NCI-H526 treated with DMSO at 0.1 percent for 48 hours (cell line): ENCODE data around the gene DPH1.

Experiments
- DNase-seq: peaks from one replicate; lab custom pipeline; 2025; lab: John Stamatoyannopoulos, UW

Gene DPH1

GRCh38 chr17:2062571-2063183 lies 32.7 kb downstream of the DPH1 start:
- DNase-seq = no peak

- no peak for DNase-seq
Observed at GRCh38 chr17:2063261-2064146, 33.6 kb downstream of the DPH1 start.

GRCh38 chr17:2064147-2064489 lies 34.2 kb downstream of the DPH1 start:
- DNase-seq = no peak

DNA sequence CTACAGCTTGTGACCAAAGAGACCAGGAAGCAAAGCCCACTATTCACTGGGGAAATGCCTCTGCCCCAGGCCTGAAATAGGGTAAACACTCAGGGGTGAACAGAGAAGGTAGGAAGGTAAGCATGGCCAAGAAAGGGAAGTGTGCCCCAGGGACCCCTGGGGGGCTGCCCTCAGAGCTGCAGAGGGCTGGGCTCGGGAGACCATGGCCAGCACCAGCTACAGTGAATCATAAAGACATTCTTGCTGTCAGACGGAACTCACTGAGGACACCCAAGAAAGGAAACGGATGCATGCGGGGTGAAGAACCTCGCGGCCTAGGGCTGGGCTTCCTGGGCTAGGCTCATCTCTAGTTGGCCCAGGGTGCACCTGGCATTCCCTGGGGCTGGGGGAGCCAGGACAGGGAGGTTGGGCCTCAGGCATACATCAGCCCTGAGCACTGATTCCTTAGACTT lies 34.6 kb downstream of the DPH1 start:
- no peak for DNase-seq

DNA sequence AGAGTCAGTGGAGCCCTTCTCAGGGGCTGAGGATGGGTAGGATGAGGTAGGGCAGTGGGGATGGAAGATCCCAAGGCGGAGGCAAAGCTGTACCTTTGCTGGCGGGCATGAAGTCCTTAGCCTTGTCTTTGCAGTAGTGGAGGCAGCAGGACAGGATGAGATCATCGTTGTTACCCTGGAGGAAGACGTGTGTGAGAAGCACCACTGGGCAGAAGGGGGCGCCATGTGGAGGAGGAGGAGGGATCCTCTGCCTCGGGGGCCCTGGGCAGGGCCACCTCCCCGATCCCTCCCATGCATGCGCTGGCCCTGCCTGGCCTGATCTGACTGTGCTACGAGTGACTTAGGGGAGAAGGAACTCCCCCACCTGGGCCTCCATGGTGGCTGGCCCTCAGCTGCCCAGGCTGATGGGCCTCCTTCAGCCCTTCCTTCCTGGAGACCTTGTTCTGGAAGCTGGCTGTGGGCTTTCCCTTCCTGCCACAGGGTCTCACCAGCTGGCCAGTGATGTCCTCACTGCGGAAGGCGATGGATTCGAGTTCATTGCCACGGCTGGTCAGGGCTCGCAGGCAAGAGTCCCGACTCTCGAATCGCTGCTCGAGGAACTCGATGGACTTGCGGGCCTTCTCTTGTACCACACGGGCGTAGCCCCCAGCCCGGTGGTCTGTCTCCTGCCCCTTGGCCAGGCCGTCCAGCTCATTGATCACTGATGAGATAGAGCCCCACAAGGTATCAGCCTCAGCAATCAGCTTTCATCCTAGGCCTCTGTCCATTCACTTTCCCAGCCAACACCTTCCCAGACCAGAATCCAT lies 35.2 kb downstream of the DPH1 start:
- no peak for DNase-seq

GRCh38 chr17:2065949-2066400 lies 36.0 kb downstream of the DPH1 start:
- DNase-seq = no peak

GRCh38 chr17:2067048-2067561 lies 37.2 kb downstream of the DPH1 start:
- DNase-seq = no peak

- DNase-seq = no peak
Observed at GRCh38 chr17:2067608-2068024, 37.7 kb downstream of the DPH1 start.

DNA sequence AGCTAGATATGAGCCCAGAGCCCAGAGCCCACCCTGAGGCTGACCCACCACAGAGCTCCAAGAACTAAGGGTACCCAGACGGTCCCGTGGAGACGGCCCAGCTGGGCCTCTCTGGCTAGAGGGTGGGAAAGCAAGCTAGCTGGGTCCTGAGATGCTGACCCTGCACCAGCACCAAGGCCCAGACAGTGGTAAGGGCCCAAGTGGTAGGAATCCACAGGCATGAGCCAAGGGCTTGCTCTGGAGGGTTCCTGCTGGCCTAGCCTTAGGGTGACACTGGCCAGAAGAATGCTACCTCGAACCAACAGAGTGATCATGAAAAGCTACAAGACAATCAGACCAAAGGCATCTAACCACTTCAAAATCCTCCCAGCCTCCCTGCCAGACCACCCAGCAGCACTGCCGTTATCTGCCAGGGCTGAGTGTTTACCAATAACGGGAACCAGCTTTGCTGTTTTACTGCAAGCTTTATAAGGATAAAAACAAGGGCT lies 38.1 kb downstream of the DPH1 start:
- DNase-seq = no peak

DNA sequence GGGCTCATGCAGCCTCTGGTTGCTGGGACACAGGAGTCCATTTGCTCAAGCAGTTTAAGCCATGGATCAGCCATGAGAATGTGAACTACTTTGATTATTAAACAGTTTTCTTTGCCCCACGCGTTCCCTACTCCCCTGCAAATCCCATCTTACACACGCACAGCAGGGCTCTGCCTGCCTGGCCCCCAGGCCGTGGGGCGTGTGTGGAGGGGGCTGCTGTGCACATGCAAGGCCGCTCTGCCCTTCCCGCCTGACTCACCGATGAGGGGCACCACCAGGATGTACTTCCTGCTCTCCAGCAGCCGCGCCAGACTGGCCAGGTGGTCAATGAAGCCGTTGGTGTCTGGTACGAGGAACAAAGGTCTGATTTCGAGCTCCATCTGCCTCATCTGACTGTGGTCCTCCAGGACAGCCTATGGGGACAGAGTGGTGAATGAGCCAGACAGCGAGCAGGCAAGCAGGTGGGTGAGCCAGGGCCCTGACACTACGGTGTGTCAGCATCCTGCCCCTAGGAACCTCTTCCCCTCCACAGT lies 38.6 kb downstream of the DPH1 start:
- peak; percentile 11 for DNase-seq

- DNase-seq = no peak
Observed at GRCh38 chr17:2070241-2071023, 40.5 kb downstream of the DPH1 start.

- DNase-seq = no peak
Observed at GRCh38 chr17:2071024-2071385, 41.1 kb downstream of the DPH1 start.

DNA sequence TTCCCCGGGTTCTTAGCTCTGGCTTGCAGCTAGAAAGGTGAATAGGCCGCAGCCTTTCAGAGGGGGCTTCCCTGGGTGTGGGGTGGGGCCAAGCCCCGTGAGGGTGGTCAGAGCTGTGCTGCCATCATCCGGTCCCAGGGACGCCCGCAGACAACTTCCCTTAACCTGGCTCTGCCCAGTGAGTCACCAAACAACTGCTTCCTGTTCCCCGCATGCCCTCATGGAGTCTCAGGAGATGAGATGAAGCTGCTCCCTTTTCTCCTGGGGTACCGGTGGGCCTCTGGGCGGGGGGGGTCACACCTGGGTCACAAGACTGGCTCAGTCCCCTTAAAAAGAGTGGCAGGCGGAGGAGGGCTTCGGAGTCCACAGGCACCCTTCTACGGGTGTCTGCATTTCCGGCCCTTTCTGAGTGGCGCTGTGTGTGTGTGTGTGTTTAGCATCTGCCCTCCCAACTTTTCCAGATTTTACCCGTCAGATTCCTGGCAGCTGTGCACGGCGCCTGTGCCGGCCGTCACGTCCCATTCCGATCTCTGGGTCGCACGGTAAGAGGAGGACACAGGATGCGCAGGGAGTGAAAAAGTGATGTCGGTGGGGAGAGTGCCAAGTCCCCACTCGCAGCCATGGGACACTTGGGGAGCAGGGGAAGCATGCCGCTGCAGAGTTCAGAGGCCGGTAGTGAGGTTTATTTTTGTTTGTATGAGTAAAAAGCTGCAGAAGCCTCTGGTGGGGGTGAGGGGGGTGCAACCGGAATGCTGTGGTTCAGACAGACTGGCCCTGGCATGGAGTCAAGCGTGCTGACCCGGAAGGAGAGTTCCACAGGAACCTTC lies 41.7 kb downstream of the DPH1 start:
- no peak for DNase-seq

- DNase-seq = no peak
Observed at GRCh38 chr17:2074919-2075318, 45.0 kb downstream of the DPH1 start.

DNA sequence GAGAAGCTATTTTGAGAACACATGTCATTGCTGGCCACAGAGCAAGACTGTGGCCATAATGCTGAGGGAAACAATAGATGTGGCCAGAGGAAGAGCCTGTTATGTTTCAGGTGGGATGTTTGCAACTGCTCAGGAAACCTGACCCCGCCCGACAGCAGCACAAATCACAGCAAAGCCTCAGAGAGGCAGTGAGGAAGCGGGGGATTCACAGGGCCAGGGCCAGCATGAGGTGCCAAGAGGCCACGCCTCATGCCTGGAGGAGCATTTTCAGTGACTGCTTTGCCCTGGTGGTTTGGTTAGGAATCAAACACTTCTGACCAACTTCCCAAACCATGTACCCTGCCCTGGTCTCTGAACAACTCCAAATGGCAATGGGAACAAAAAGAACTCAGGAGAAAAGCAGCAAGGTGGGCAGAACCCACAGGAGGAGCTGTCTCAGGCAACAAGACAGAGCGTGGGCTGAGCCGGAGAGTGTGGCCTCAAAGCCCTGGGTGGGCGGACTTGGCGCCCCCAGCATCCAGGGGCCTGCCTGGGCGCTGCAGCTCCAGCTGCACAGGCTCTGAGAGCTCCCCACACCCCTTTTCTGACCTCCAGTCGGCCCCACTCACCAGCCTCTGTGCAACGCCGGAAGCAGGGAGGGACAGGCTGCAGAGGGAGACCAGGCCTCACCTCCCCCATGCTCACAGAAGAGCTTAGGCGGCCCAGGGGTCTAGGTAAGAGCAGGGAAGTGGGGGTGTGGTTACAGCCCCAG lies 45.6 kb downstream of the DPH1 start:
- no peak for DNase-seq

DNA sequence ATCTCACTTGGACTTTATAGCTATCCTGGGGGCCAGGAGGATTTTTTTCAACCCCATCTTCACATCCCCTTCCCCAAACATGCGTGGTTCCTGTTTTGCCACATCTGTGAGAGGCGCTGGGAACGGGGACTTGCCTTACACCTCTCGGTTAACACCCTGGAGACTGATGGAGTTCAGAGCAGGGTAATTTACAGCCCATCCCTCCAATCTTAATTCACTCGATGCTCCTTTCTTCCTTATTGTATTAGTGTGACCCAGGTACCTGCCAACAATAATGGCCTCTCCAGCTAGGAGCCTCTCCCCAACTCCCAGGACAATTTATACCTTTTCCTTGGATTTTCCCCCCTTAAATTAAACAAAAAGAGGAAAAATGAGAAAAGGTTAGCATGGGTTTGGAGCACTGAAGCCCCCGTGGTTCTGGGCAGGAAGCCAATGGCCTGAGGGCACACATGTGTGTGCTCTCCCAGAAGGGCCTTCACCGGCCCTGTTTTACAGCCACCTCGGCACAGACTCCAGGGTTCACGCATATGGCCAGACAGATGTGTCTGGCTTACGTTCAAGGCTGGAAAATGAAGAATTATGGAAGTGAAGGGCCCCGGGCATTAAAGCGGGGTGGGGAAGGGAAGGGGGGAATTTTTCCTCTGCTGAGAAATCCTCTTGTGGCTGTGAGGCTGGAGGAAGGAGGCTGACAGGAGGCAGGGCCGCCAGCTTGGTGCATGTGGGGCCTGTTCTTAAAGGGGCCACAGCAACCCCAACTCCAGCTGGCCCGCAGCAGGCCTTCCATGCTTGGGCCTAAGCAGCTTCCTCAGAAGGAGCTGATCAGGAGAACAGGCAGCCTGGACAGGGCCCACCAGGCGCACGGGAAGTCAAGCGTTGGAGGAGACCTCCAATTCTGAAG lies 46.4 kb downstream of the DPH1 start:
- DNase-seq = no peak

- DNase-seq = no peak
Observed at GRCh38 chr17:2077040-2077439, 47.1 kb downstream of the DPH1 start.

GRCh38 chr17:2081564-2081963 lies 51.6 kb downstream of the DPH1 start:
- DNase-seq = no peak
